ENCODE results near the gene PIAS1. TPM values are rescaled to one million over a fixed set of nuclear protein-coding genes. Genes with fewer than 3 reads are reported as not detected.
A peak's percentile ranks its signal among the peaks of the same experiment; 100 is the strongest.
"Not testable (repeated sequence)": the region's sequence is repeated elsewhere in the genome, so short reads cannot be mapped to it uniquely, and the experiment has no call there.

The PIAS1 gene
- total RNA-seq, 1 donor from 2014 or later = 13.2 TPM

GRCh38 chr15:68229386-68230156 is 175.5 kb downstream of the PIAS1 start, which contains the start of gene CLN6:
Gene CLN6, minus strand, starts transcription at chr15:68229728. Its CDS starts 144 bp downstream, at chr15:68229584.
- ATAC-seq (peak; percentile 92), DNase-seq (ENCODE audit: low spot score) (peak; percentile 83)

- ATAC-seq (no peak), DNase-seq (ENCODE audit: low spot score) (peak; percentile 43)
Observed at GRCh38 chr15:68230157-68231100, 176.3 kb downstream of the PIAS1 start.

GRCh38 chr15:68231102-68231818 is 177.1 kb downstream of the PIAS1 start:
- peak; percentile 34 for DNase-seq (ENCODE audit: low spot score)
- ATAC-seq = no peak

GRCh38 chr15:68232449-68232848 is 178.3 kb downstream of the PIAS1 start:
- DNase-seq (ENCODE audit: low spot score) (peak; percentile 48), ATAC-seq (peak; percentile 12)

GRCh38 chr15:68232937-68233336 is 178.8 kb downstream of the PIAS1 start:
- ATAC-seq = no peak
- DNase-seq (ENCODE audit: low spot score) = peak; percentile 44

GRCh38 chr15:68234060-68234459 is 179.9 kb downstream of the PIAS1 start:
- ATAC-seq = no peak

GRCh38 chr15:68234520-68234919 is 180.4 kb downstream of the PIAS1 start:
- DNase-seq (ENCODE audit: low spot score); ATAC-seq: not testable (repeated sequence)

More at GRCh38 chr15:68234060-68234459, 179.9 kb downstream of the PIAS1 start:
- DNase-seq (ENCODE audit: low spot score) = peak; percentile 34

- no peak for DNase-seq (ENCODE audit: low spot score)
- ATAC-seq = no peak
Observed at GRCh38 chr15:68235022-68235421, 180.9 kb downstream of the PIAS1 start.

- DNase-seq (ENCODE audit: low spot score) (no peak), ATAC-seq (no peak)
Observed at GRCh38 chr15:68239025-68239424, 184.9 kb downstream of the PIAS1 start.

- DNase-seq (ENCODE audit: low spot score) = no peak
- ATAC-seq = no peak
Observed at GRCh38 chr15:68241088-68241935, 187.2 kb downstream of the PIAS1 start.

Other genes starting within 250 kb of the PIAS1 start
- gene SKOR1, start 228.8 kb upstream of the PIAS1 start, total RNA-seq = 0.13 TPM
- not detected for gene RNU6-1, start 214.3 kb upstream of the PIAS1 start, total RNA-seq
- gene CALML4, start 151.0 kb downstream of the PIAS1 start, total RNA-seq = 6.8 TPM
- gene CLN6, start 175.4 kb downstream of the PIAS1 start, total RNA-seq = 12.2 TPM
- gene FEM1B, start 223.4 kb downstream of the PIAS1 start, total RNA-seq = 21.5 TPM

All from left lobe of liver (tissue), 2 donors.